HFF-Myc (cell line): ENCODE data around the gene MISP.
"Not testable (repeated sequence)": the region's sequence is repeated elsewhere in the genome, so short reads cannot be mapped to it uniquely, and the experiment has no call there.

Experiments
- DNase-seq: peaks from one replicate; pipeline ENCODE4 v3.0.0-alpha.2; 2011; ENCODE audit warnings: low read depth; ENCODE audit errors: extremely low read depth
- H3K4me3 ChIP-seq: replicated peaks from 2 replicates; pipeline ENCODE4 v1.5.1; 2011; ENCODE audit warnings: low read depth, mild to moderate bottlenecking, control low read depth, low read length
- TF ChIP-seq, protein P1 (sequence below): IDR thresholded peaks from 2 replicates; pipeline ENCODE4 v1.5.1; 2012; ENCODE audit warnings: mild to moderate bottlenecking, low read depth, low read length, control low read depth; ENCODE audit errors: missing control alignments

Gene MISP

DNA sequence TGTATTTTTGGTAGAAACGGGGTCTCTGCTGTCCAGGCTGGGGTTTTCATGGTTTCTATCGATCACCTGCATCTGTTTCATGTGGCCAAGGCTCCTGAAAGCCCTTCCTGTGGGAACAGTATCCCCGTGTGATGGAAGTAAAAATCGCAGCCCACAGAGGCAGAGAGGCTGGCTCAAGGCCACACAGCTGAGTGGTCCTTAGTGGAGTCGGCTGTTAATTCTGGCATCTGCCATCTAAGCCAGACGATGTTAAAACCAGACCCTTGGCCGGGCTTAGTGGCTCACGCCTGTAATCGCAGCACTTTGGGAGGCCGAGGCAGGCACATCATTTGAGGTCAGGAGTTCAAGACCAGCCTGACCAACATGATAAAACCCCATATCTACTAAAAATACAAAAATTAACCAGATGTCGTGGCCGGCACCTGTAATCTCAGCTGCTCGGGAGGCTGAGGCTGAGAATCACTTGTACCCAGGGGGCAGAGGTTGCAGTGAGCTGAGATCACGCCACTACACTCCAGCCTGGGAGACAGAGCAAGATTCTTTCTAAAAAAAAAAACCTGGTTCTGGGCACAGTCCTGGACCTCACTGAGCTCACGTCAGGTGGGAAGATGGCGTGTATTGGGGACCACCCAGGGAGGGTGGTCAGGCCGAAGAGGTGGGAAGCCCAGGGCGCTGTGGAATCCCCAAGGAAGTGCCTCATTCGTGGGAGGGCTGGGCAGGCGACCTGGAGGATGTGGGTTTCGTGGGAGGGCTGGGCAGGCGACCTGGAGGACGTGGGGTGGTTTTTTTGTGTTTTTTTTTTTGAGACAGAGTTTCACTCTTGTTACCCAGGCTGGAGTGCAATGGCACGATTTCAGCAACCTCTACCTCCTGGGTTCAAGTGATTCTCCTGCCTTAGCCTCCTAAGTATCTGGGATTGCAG lies 18.5 kb upstream of the MISP start:
- no peak overlapping the region for H3K4me3 ChIP-seq
- no peak for DNase-seq
- TF ChIP-seq, protein P1, sequence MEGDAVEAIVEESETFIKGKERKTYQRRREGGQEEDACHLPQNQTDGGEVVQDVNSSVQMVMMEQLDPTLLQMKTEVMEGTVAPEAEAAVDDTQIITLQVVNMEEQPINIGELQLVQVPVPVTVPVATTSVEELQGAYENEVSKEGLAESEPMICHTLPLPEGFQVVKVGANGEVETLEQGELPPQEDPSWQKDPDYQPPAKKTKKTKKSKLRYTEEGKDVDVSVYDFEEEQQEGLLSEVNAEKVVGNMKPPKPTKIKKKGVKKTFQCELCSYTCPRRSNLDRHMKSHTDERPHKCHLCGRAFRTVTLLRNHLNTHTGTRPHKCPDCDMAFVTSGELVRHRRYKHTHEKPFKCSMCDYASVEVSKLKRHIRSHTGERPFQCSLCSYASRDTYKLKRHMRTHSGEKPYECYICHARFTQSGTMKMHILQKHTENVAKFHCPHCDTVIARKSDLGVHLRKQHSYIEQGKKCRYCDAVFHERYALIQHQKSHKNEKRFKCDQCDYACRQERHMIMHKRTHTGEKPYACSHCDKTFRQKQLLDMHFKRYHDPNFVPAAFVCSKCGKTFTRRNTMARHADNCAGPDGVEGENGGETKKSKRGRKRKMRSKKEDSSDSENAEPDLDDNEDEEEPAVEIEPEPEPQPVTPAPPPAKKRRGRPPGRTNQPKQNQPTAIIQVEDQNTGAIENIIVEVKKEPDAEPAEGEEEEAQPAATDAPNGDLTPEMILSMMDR = no peak

DNA sequence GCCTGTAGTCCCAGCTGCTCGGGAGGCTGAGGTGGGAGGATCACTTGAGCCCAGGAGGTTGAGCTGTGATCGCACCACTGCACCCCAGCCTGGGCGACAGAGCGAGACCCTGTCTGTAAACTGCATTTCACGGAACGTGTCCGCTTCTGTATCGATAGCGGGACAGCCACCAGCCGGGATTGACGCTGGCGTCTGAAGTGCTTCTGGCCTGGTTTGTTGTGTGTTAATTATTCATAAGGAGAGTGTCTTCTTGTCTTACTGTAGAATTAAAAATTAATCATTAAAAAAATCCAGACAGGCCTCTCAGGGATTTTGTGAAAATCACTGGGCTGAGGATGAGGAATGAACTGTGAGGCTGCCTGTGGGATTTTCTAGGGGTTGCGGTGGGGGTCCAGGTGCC lies 16.2 kb upstream of the MISP start:
- no peak for DNase-seq
- H3K4me3 ChIP-seq = no peak overlapping the region
- TF ChIP-seq, protein P1 = no peak

DNA sequence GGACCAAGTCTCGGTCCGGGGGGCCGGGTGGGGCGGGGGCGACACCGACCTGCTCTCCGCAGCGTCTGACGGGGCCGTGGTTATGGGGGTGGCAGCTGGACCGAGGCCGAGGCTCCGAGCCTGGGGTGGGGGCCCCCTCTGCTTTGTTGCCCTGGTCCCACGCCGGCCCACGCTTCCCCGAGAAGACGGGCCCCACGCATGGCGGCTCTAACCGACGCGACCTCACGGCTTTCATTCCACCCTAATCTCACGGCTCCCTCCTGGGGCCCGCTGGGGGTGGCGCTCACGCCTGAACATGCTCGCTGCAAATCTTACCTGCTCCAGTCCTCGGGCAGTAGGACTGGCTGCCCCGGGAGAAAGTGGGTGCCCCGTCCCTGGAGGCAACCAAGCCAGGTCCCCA lies 14.8 kb upstream of the MISP start:
- no peak for DNase-seq
- TF ChIP-seq, protein P1 = no peak
- H3K4me3 ChIP-seq = no peak overlapping the region

DNA sequence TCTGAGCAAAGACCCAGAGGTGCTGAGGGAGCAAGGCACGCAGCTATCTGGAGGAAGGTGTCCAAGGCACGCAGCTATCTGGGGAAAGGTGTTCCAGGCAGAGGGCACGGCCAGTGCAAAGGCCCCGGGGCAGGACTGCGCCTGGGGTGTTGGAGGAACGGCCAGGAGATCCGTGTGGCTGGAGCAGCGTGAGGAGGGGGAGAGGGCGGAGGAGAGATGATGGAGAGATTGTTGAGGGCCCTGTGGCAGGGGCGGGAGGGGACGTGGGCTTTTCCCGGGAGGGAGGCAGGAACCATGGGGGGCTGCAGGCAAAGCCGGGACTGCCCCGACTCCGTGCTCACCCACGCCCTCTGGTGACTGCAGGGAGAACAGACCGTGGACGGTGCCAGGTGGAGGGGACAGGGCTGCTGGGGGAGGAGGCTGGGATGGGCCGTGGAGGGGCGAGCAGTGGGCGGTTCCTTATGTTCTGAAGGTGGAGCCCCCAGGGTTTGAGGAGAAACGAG lies 13.3 kb upstream of the MISP start:
- DNase-seq = no peak
- TF ChIP-seq, protein P1 = peak; percentile 58
- H3K4me3 ChIP-seq = no peak overlapping the region

DNA sequence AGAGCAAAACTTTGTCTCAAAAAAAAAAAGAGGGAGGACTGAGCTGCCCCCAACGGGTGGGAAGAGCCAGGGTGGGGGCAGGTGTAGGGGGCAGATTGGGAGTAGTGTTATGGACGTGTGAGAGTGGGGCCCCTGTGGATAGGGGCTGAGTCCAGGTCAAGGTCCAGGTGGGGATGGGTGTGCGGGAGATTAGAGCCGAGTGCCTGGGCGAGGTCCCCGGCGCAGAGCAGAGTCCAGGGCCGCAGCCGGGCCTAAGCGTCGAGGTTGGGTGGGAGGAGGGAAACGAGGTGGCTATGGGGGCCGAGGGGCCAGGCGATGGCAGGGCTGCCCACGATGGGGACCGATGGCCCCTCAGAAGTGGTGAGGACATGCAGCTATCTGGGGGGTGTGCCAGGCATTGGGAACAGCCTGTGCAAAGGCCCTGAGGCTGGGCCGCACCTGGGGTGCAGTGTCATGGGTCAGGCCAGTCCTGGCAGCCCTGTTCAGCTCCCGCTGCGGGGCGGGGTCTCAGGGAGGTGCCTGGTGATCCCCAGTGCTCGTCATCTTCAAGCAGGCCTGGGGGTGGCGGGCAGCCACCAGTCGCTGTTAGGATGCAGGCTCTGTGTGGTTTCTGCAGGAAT lies 12.3 kb upstream of the MISP start:
- no peak for DNase-seq
- no peak overlapping the region for H3K4me3 ChIP-seq
- TF ChIP-seq, protein P1 = no peak

DNA sequence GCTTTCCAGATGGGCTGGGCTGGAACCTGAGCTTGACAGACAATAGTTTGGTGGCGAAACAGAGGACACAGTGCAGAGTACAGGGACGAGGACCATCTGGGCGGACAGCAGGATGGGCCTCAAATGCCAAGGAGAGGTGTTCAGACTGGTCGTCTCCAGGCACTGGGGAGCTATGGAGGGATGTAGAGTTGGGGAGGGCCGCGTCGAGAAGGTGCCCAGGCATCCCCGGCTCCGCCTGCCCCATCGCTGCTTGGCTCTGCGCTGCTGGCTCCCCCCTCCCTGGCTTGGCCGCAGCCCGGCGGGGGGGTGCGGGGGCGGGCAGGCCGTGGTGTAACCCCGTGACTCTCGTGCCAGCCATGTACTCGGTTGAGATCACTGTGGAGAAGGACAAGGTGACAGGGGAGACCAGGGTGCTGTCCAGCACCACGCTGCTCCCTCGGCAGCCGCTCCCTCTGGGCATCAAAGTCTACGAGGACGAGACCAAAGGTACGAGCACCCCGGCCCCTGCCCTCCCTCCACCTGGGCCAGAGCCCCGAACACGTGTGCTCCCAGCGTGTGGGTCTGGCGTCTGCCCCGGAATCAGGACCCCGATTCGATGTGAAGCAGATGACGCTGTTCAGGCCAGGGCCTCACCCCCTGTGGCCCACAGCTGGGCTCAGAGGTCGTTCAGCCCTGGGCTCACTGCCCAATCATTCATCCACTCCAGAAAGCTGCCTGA lies 10.8 kb upstream of the MISP start:
- no peak overlapping the region for H3K4me3 ChIP-seq
- TF ChIP-seq, protein P1 = no peak
- DNase-seq = no peak

DNA sequence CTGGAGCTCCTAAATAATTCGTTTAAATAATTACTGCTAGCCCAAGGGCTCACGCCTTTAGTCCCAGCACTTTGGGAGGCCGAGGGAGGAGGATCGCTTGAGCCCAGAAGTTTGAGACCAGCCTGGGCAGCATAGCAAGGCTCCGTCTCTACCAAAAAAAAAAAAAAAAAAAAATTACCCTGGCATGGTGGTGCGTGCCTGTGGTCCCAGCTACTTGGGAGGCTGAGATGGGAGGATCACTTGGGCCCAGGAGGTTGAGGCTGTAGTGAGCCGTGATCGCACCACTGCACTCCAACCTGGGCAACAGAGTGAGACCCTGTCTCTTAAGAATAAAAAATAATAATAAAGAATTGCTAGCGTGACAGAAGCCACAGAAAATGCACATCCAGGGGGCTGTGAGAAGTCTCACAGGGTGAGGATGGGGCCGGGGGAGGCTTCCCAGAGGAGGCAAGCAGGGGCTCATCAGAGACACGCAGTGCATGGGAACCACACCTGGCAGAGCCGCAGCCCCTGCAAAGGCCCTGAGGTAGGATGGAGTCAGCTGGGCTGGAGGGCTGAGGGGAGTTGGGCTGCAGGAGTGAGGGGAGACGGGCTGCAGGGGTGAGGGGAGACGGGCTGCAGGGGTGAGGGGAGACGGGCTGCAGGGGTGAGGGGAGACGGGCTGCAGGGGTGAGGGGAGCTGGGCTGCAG lies 10.0 kb upstream of the MISP start:
- not testable (repeated sequence) for H3K4me3 ChIP-seq, DNase-seq
